DOHH2 (cell line): ENCODE results near the gene TPCN1.

ENCODE experiments used
- H3F3A ChIP-seq: fragments of 200-600 bp; sonication (generic), shearing (Covaris generic); 2 replicates; pipeline ENCODE4 v1.6.0; 2016; ENCODE audit warnings: antibody characterized with exemption, mild to moderate bottlenecking; ENCODE audit not compliant: control insufficient read depth, insufficient read depth
- H3K27ac ChIP-seq: fragments of 200-600 bp; sonication (generic); 2 replicates; pipeline ENCODE4 v1.5.1; 2014; ENCODE audit warnings: low read depth, mild to moderate bottlenecking, low read length, moderate library complexity
- H3K27me3 ChIP-seq: fragments of 200-600 bp; sonication (generic); 2 replicates; pipeline ENCODE4 v1.6.1; 2014; ENCODE audit warnings: mild to moderate bottlenecking, low read length, mixed read lengths; ENCODE audit not compliant: control insufficient read depth
- H3K36me3 ChIP-seq: fragments of 200-600 bp; sonication (generic); 2 replicates; pipeline ENCODE4 v1.6.1; 2014; ENCODE audit warnings: mild to moderate bottlenecking, low read length, moderate library complexity, mixed read lengths; ENCODE audit not compliant: control insufficient read depth
- H3K4me1 ChIP-seq: fragments of 200-600 bp; sonication (generic); 2 replicates; pipeline ENCODE4 v1.6.1; 2014; ENCODE audit warnings: mild to moderate bottlenecking, low read length, mixed read lengths; ENCODE audit not compliant: control insufficient read depth
- H3K4me2 ChIP-seq: fragments of 200-600 bp; sonication (generic); 2 replicates; pipeline ENCODE4 v1.6.0; 2014; ENCODE audit warnings: mild to moderate bottlenecking, low read length, moderate library complexity
- H3K4me3 ChIP-seq: fragments of 200-600 bp; sonication (generic); 2 replicates; pipeline ENCODE4 v1.5.1; 2014; ENCODE audit warnings: mild to moderate bottlenecking, low read length, mixed read lengths
- H3K79me2 ChIP-seq: fragments of 200-600 bp; sonication (generic); 2 replicates; pipeline ENCODE4 v1.6.1; 2014; ENCODE audit warnings: mild to moderate bottlenecking, low read length, mixed read lengths; ENCODE audit not compliant: control insufficient read depth
- H3K9me2 ChIP-seq: fragments of 200-600 bp; sonication (generic); replicated peaks from 2 replicates; pipeline ENCODE4 v1.6.1; 2014; ENCODE audit warnings: mild to moderate bottlenecking, low read length, mixed read lengths; ENCODE audit not compliant: control insufficient read depth
- H3K9me3 ChIP-seq: fragments of 200-600 bp; sonication (generic); 2 replicates; pipeline ENCODE4 v1.6.1; 2014; ENCODE audit warnings: antibody characterized with exemption, low read length, mixed read lengths; ENCODE audit not compliant: control insufficient read depth, insufficient read depth
- H4K20me1 ChIP-seq: fragments of 200-600 bp; sonication (generic); 2 replicates; pipeline ENCODE4 v1.6.0; 2014; ENCODE audit warnings: low read depth, mild to moderate bottlenecking, antibody characterized with exemption, low read length, moderate library complexity; ENCODE audit not compliant: control insufficient read depth, insufficient read depth
- EZH2phosphoT487 ChIP-seq: fragments of 200-600 bp; sonication (generic); IDR thresholded peaks from 2 replicates; pipeline ENCODE4 v1.6.1; 2017; ENCODE audit warnings: borderline replicate concordance, mild to moderate bottlenecking, antibody characterized with exemption, low read length, moderate library complexity, mixed read lengths
- TF ChIP-seq, protein P1 (sequence below): fragments of 200-600 bp; sonication (generic); IDR thresholded peaks from one replicate; pipeline ENCODE4 v1.5.1; 2014; ENCODE audit warnings: antibody characterized with exemption, mild to moderate bottlenecking, low read depth, low read length; ENCODE audit not compliant: poor library complexity, severe bottlenecking

The TPCN1 gene

GRCh38 chr12:113290506-113290905, 69.2 kb downstream of the TPCN1 start:
- TF ChIP-seq, protein P1, sequence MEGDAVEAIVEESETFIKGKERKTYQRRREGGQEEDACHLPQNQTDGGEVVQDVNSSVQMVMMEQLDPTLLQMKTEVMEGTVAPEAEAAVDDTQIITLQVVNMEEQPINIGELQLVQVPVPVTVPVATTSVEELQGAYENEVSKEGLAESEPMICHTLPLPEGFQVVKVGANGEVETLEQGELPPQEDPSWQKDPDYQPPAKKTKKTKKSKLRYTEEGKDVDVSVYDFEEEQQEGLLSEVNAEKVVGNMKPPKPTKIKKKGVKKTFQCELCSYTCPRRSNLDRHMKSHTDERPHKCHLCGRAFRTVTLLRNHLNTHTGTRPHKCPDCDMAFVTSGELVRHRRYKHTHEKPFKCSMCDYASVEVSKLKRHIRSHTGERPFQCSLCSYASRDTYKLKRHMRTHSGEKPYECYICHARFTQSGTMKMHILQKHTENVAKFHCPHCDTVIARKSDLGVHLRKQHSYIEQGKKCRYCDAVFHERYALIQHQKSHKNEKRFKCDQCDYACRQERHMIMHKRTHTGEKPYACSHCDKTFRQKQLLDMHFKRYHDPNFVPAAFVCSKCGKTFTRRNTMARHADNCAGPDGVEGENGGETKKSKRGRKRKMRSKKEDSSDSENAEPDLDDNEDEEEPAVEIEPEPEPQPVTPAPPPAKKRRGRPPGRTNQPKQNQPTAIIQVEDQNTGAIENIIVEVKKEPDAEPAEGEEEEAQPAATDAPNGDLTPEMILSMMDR = no peak
- no peak for TF ChIP-seq EZH2phosphoT487
- H3K4me3 ChIP-seq = no peak overlapping the region
- H3K4me1 ChIP-seq = no peaks in the 10 kb centered on the region
- no peaks in the 10 kb centered on the region for H3K9me3 ChIP-seq
- H4K20me1 ChIP-seq = no peaks in the 10 kb centered on the region
- peaks cover 88% of the 10 kb centered on the region for H3K36me3 ChIP-seq
- no peaks in the 10 kb centered on the region for H3K27me3 ChIP-seq
- no peaks in the 10 kb centered on the region for H3K9me2 ChIP-seq
- H3K4me2 ChIP-seq = no peak overlapping the region
- no peaks in the 10 kb centered on the region for H3K79me2 ChIP-seq
- no peaks in the 10 kb centered on the region for H3F3A ChIP-seq
- H3K27ac ChIP-seq = no peak overlapping the region

GRCh38 chr12:113291586-113291985, 70.3 kb downstream of the TPCN1 start:
- Histone ChIP-seq H3F3A (no peaks in the 10 kb centered on the region), H3K4me2 (no peak overlapping the region), H3K4me3 (no peak overlapping the region), H3K9me2 (no peaks in the 10 kb centered on the region), H3K27me3 (no peaks in the 10 kb centered on the region), H3K9me3 (no peaks in the 10 kb centered on the region), H3K36me3 (peaks cover 86% of the 10 kb centered on the region), H3K4me1 (no peaks in the 10 kb centered on the region), H3K27ac (no peak overlapping the region), H4K20me1 (no peaks in the 10 kb centered on the region), H3K79me2 (no peaks in the 10 kb centered on the region)
- TF ChIP-seq EZH2phosphoT487 = no peak
- TF ChIP-seq, protein P1 = no peak

DNA sequence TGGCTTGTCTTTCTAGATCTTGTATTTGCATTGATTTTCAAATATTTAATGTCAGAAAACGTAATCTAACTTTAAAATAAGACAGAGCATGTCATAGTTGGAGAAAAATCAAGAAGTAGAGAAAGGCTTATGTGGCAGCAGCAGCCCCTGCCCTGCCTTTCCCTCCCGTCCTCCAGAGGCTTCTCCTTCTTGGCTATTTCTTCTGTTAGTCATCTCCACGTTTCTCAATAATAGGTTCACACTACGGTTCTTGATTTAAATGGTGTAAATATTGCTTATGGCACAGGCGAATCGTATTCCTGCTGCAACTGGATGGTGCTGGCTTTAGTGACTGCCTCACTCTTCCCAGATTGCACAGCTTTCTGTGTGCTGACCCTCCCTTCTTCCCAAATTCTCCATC, 70.8 kb downstream of the TPCN1 start:
- no peak for TF ChIP-seq EZH2phosphoT487
- TF ChIP-seq, protein P1 = no peak
- Histone ChIP-seq H3F3A (no peaks in the 10 kb centered on the region), H3K9me3 (no peaks in the 10 kb centered on the region), H3K27me3 (no peaks in the 10 kb centered on the region), H3K4me1 (no peaks in the 10 kb centered on the region), H3K4me2 (no peak overlapping the region), H3K4me3 (no peak overlapping the region), H4K20me1 (no peaks in the 10 kb centered on the region), H3K36me3 (peaks cover 86% of the 10 kb centered on the region), H3K79me2 (no peaks in the 10 kb centered on the region), H3K9me2 (no peaks in the 10 kb centered on the region), H3K27ac (no peak overlapping the region)

- no peaks in the 10 kb centered on the region for H3K79me2 ChIP-seq
- H3K9me2 ChIP-seq = no peaks in the 10 kb centered on the region
- H3K4me3 ChIP-seq = no peak overlapping the region
- peaks cover 87% of the 10 kb centered on the region for H3K36me3 ChIP-seq
- no peak overlapping the region for H3K27ac ChIP-seq
- H3K9me3 ChIP-seq = no peaks in the 10 kb centered on the region
- TF ChIP-seq, protein P1 = no peak
- no peak for TF ChIP-seq EZH2phosphoT487
- H4K20me1 ChIP-seq = no peaks in the 10 kb centered on the region
- no peaks in the 10 kb centered on the region for H3K27me3 ChIP-seq
- no peaks in the 10 kb centered on the region for H3F3A ChIP-seq
- H3K4me1 ChIP-seq = no peaks in the 10 kb centered on the region
- H3K4me2 ChIP-seq = no peak overlapping the region
Observed at GRCh38 chr12:113292547-113292946, 71.3 kb downstream of the TPCN1 start.
